HG03565 (cell line): ENCODE data around the gene GPNMB.
A peak's percentile ranks its signal among the peaks of the same experiment; 100 is the strongest.

Experiments
- ATAC-seq: cut with Tn5 transposase; IDR thresholded peaks from one replicate; pipeline ENCODE4 v1.9.1; 2021; ENCODE audit warnings: mild to moderate bottlenecking, moderate library complexity; ENCODE audit not compliant: unreplicated experiment

GPNMB gene

GRCh38 chr7:23228412-23228811, 18.2 kb upstream of the GPNMB start:
- no peak for ATAC-seq

DNA sequence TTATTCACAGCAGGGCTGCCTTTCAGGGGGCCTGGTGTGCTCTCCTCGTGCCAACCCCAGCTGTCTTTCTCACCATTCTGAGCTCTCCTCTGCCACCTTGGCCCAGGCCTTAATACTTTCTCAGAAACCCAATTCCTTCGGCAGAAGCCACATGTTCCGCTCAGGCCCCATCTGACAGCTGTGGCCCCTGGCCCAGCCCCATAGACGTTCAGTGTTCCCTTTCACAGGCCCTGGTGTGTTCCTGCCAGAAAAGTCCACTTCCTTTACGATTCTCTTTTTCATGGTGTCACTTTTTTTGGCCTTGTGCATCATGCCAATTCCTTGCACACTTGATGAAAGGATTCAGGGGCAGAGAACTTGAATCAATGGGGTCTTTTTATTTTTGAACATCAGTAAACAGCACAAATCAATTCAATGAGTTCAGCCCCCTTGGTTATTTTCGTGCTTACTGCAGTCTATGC, 15.9 kb upstream of the GPNMB start:
- no peak for ATAC-seq

DNA sequence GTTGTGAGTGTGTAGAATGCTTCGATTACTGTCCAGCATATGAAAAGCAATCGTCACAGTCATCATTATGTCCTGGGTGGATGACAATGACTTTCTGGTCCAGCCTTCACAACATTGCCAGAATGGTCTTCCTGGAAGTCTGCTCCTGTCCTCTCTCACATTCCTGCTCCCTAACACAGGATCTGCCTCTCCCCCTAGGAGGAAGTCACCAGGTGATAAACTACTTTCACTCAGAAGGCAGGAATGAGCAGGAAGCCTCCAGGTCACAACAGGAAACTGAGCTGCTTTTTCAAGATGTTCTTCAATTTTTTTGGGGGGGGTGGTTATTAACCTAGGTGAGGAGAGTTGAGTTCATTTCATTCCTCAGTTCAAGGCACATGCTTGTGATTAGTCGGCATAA, 13.6 kb upstream of the GPNMB start:
- ATAC-seq = no peak

- peak; percentile 95 for ATAC-seq
Observed at GRCh38 chr7:23234569-23235296, 11.8 kb upstream of the GPNMB start.

- no peak for ATAC-seq
Observed at GRCh38 chr7:23235813-23236221, 10.8 kb upstream of the GPNMB start.

GRCh38 chr7:23237000-23237399, 9.6 kb upstream of the GPNMB start:
- ATAC-seq = no peak

DNA sequence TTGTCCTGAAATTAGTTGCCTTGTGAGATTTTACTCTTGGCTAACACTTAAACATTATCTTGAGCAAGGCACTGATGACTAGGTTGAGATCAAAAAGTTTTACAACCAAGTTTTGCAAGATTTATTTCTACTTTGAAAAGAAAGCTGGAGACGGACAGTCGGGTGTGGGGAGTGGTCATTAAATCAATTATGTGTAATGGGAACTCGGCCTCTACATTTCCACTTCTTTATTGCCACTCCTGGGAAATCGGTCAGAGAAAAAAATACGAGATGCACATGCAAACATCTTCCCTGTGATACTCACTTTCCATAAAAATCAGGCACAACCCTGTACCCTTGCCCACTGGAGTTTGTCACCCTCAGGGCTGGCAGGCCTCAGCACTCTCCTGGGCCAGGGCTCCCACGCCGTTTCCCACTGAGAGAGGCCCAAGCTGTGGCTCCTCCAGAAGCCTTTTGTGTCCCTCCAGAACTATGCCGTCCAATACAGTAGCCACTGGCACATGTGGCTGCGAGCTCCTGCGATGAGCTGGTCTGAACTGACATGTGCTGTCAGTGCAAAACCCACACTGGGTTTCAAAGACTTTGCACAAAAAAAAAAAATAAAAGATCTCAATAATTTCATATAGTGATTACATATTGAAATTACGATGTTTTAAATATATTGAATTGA, 7.5 kb upstream of the GPNMB start:
- no peak for ATAC-seq

GRCh38 chr7:23239698-23240097, 6.9 kb upstream of the GPNMB start:
- no peak for ATAC-seq

- no peak for ATAC-seq
Observed at GRCh38 chr7:23242321-23242720, 4.3 kb upstream of the GPNMB start.

DNA sequence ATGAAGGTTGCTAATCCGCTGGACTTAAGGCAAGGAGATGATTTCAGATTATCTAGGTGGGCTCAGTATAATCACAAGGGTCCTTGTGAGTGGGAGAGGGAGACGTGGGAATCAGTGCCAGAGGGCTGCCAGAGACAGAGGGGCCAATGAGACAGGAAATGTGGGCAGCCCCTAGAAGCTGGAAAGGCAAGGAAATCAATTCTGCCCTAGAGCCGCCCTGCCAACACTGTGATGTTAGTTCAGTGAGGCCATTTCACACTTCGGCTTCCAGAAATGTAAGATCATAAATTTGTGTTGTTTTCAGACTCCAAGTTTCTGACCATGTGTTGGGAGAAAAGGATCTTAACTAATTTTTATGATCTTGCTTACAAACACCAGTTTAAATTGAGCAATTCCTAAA, 3.6 kb upstream of the GPNMB start:
- no peak for ATAC-seq

- no peak for ATAC-seq
Observed at GRCh38 chr7:23247046-23247602, 549 bp downstream of the GPNMB start.

DNA sequence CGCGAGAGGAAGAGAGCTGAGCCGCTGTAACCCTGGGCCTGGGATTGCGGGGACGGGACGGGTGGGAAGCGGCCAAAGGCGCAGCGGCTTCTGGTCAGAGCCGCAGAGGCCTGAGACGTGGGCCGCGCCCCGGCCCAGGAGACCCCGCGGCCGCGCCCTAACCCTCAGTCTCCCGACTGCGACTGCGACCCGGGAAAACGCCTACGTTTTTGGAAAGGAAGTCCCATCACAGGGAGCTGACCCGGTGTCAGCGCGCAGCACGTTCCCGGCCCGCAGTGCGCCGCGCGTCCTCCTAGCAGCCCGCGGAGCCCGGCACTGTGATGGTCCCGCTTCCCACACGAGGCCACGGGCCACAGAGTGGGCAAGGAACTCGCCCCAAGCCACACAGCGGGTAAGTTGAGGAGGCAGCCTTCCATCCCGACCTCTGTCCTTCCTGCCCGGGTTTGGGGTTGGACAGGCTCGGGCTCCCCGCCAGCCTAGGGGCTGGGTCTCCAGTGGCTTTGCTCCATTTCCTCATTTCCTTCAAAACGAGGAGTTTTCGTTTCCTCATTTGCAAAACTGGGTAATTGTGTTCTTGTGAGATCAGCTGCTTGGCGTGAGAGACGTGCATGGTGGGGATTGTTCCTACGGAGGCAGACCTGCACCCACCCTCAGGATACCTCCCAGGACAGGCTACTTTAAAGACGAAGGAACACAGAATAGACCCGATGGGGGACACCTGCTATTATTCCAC, 1.2 kb downstream of the GPNMB start:
- no peak for ATAC-seq

DNA sequence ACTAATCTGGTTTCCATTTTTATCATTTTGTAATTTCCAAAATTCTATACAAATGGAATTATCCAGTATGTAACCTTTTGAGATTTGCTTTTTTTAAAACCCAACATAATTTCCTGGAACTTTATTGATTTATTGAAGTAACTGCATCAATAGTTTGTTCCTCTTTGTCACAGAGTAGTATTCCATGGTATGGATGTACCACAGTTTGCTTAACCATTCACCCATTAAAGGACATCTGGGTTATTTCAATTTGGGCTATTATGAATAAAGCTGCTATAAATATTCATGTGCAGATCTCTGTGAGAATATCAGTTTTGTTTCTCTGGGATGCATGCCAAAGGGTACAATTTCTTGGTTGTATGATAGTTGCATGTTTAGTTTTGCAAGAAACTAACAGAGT, 2.9 kb downstream of the GPNMB start:
- no peak for ATAC-seq

GRCh38 chr7:23254051-23254681, 7.6 kb downstream of the GPNMB start:
- ATAC-seq = no peak

GRCh38 chr7:23256731-23257130, 10.2 kb downstream of the GPNMB start:
- no peak for ATAC-seq

DNA sequence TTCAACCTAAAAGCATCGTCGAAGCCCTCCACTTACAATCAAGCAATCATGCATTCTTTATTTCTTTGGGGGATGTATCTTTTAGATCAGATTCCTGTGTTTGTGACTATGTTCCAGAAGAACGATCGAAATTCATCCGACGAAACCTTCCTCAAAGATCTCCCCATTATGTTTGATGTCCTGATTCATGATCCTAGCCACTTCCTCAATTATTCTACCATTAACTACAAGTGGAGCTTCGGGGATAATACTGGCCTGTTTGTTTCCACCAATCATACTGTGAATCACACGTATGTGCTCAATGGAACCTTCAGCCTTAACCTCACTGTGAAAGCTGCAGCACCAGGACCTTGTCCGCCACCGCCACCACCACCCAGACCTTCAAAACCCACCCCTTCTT, 13.8 kb downstream of the GPNMB start:
- no peak for ATAC-seq

GRCh38 chr7:23261843-23262452, 15.4 kb downstream of the GPNMB start:
- peak; percentile 60 for ATAC-seq

DNA sequence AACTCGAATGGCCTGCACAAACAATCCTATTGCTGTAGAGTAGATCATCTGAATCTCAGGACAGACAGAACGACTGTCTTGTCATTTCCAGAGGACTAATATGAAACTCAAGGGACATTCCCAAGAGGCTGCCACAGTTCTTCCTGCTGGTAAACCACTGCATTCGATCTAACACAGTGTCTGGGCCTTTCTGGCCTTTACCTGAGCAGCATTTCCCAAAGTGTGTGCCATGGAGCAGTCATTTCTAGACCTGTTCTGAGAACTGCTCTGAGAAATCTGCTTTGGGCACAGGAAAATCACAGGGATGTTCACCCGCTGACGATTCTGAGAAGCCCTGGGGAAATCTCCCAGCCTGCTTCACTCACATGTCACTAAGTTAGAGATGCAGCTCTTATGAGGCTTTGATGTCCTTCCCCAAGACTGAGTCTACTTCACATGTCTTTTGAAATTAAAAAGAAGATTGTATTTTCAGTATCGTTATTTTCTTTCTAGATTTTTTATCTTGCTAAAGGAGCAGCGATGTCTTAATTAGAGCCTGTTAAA, 18.4 kb downstream of the GPNMB start:
- no peak for ATAC-seq

- no peak for ATAC-seq
Observed at GRCh38 chr7:23266918-23267317, 20.3 kb downstream of the GPNMB start.

GRCh38 chr7:23267357-23267756, 20.8 kb downstream of the GPNMB start:
- no peak for ATAC-seq
